Uterus (tissue), 2 donors: ENCODE measurements around the gene RNF126.

Experiments used
- POLR2A ChIP-seq, 2 donors: fragments of 450-650 bp; IDR thresholded peaks; one replicate each; pipeline ENCODE4 v1.6.1; 2016; ENCODE audit warnings: antibody characterized with exemption in 2 of 2, mild to moderate bottlenecking in 1 of 2, moderate library complexity in 1 of 2
- TF ChIP-seq, protein P1 (sequence below), 4 experiments: fragments of 200-600 bp in 2 of 4; fragments of 450-650 bp in 2 of 4; sonication (generic) in 2 of 4; IDR thresholded peaks; one replicate each; pipeline ENCODE4 v1.5.1; 2016 to 2019; ENCODE audit warnings: antibody characterized with exemption in 4 of 4, mild to moderate bottlenecking in 2 of 4, moderate library complexity in 1 of 4

DNA sequence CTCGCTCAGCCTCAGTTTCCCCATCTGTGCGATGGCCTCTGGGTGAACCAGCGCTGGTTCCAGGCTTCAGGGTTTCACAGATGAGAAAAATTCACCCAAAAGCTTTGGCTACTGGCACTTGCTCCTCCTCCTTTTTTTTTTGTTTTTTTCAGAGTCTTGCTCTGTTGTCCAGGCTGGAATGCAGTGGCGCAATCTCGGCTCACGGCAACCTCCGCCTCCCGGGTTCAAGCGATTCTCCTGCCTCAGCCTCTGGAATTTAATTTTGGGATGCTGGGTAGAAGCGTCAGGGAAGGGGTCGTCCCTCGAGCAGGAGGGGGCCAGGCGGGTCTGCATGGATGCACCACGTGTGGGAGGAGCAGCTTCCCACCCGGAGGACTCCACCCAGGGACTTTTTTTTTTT lies 25.2 kb upstream of the RNF126 start:
- no peak for TF ChIP-seq POLR2A (IDR thresholded peaks at IDR 0.05)
- TF ChIP-seq, protein P1, sequence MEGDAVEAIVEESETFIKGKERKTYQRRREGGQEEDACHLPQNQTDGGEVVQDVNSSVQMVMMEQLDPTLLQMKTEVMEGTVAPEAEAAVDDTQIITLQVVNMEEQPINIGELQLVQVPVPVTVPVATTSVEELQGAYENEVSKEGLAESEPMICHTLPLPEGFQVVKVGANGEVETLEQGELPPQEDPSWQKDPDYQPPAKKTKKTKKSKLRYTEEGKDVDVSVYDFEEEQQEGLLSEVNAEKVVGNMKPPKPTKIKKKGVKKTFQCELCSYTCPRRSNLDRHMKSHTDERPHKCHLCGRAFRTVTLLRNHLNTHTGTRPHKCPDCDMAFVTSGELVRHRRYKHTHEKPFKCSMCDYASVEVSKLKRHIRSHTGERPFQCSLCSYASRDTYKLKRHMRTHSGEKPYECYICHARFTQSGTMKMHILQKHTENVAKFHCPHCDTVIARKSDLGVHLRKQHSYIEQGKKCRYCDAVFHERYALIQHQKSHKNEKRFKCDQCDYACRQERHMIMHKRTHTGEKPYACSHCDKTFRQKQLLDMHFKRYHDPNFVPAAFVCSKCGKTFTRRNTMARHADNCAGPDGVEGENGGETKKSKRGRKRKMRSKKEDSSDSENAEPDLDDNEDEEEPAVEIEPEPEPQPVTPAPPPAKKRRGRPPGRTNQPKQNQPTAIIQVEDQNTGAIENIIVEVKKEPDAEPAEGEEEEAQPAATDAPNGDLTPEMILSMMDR (IDR thresholded peaks at IDR 0.05): no peak
